ENCODE results near the gene CCNJ. TPM values are rescaled to one million over a fixed set of nuclear protein-coding genes. Genes with fewer than 3 reads are reported as not detected.

CCNJ gene
- total and polyA plus RNA-seq, 2 donors (not counting 1 experiment from before 2014, with no cell fraction given): 5.6 to 5.7 TPM

DNA sequence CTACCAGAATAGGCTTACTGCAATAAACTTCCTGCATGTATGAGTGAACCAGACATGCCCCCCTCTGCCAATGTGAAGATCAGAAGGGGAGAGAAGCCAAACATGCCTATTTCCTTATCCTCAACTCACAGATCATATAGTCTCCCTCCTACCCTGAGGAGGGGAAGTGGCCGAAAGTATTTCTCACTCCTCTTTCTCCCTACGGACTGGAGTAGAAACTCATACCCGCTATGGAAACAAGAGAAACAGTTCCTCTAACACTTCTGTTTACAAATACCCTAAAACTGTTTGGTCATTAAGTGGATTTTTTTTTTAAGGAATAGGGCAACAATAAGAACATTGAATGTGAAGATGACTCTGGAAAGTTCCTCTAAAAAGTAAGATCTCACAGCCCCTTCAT is 31.4 kb downstream of the CCNJ start:
- no peaks in the 10 kb centered on the region for H3K79me2 ChIP-seq (ENCODE audit: control insufficient read depth, insufficient read depth, low read length)
- H3K9me3 ChIP-seq (ENCODE audit: control insufficient read depth, insufficient read depth, low read depth, low read length): no peaks in the 10 kb centered on the region
- H3K4me2 ChIP-seq (ENCODE audit: extremely low read depth, insufficient read depth, low read length): no peak overlapping the region
- H3K9ac ChIP-seq (ENCODE audit: insufficient read depth, low read length): no peak overlapping the region
- H3K27ac ChIP-seq (ENCODE audit: insufficient read depth, low read length): no peak overlapping the region
- TF ChIP-seq, protein P1, sequence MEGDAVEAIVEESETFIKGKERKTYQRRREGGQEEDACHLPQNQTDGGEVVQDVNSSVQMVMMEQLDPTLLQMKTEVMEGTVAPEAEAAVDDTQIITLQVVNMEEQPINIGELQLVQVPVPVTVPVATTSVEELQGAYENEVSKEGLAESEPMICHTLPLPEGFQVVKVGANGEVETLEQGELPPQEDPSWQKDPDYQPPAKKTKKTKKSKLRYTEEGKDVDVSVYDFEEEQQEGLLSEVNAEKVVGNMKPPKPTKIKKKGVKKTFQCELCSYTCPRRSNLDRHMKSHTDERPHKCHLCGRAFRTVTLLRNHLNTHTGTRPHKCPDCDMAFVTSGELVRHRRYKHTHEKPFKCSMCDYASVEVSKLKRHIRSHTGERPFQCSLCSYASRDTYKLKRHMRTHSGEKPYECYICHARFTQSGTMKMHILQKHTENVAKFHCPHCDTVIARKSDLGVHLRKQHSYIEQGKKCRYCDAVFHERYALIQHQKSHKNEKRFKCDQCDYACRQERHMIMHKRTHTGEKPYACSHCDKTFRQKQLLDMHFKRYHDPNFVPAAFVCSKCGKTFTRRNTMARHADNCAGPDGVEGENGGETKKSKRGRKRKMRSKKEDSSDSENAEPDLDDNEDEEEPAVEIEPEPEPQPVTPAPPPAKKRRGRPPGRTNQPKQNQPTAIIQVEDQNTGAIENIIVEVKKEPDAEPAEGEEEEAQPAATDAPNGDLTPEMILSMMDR (conservative IDR thresholded peaks at IDR 0.05 in 1 of 2, IDR thresholded peaks at IDR 0.05 in 1 of 2; ENCODE audit: low read depth in 1 of 2, low read length in 2 of 2): no peak
- no peak for TF ChIP-seq EZH2 (IDR thresholded peaks at IDR 0.05; ENCODE audit: low read length, missing control alignments)
- no peak overlapping the region for H2AFZ ChIP-seq (ENCODE audit: low read length)
- H3K4me1 ChIP-seq (ENCODE audit: control insufficient read depth, extremely low read depth, insufficient read depth, low read length): peaks cover 3% of the 10 kb centered on the region
- DNase-seq (ENCODE audit: low read depth in 2 of 2): no peak
- H4K20me1 ChIP-seq (ENCODE audit: control insufficient read depth, extremely low read depth, insufficient read depth, low read length): no peaks in the 10 kb centered on the region
- H3K4me3 ChIP-seq (replicated peaks in 1 of 4; ENCODE audit: control extremely low read depth in 1 of 4, insufficient read depth in 1 of 4, low read depth in 3 of 4, low read length in 4 of 4): no peak overlapping the region
- H3K36me3 ChIP-seq (ENCODE audit: control insufficient read depth, insufficient read depth, low read length): no peaks in the 10 kb centered on the region
- H3K27me3 ChIP-seq (ENCODE audit: control insufficient read depth, insufficient read depth, low read length): no peaks in the 10 kb centered on the region

DNA sequence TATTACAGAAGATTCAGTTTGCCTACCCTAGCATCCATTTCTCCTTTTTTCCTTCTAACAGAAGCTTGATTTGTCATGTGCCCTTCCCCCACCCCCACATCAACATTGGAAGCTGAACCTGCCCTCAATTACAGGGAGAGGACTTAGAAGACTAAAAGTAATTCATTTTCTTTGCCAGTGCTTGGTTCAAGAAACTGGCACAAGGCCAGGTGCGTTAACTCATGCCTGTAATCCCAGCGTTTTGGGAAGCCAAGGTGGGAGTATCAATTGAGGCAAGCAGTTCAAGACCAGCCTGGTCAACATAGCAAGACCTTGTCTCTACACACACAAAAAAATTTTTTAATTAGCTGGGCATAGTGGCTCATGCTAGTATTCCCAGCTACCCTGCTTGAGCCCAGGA is 32.6 kb downstream of the CCNJ start:
- no peaks in the 10 kb centered on the region for H3K9me3 ChIP-seq (ENCODE audit: control insufficient read depth, insufficient read depth, low read depth, low read length)
- no peak overlapping the region for H3K4me2 ChIP-seq (ENCODE audit: extremely low read depth, insufficient read depth, low read length)
- TF ChIP-seq, protein P1 (conservative IDR thresholded peaks at IDR 0.05 in 1 of 2, IDR thresholded peaks at IDR 0.05 in 1 of 2; ENCODE audit: low read depth in 1 of 2, low read length in 2 of 2): no peak
- no peak for TF ChIP-seq EZH2 (IDR thresholded peaks at IDR 0.05; ENCODE audit: low read length, missing control alignments)
- no peaks in the 10 kb centered on the region for H3K36me3 ChIP-seq (ENCODE audit: control insufficient read depth, insufficient read depth, low read length)
- no peaks in the 10 kb centered on the region for H3K79me2 ChIP-seq (ENCODE audit: control insufficient read depth, insufficient read depth, low read length)
- H3K4me3 ChIP-seq (replicated peaks in 1 of 4; ENCODE audit: control extremely low read depth in 1 of 4, insufficient read depth in 1 of 4, low read depth in 3 of 4, low read length in 4 of 4): no peak overlapping the region
- no peak overlapping the region for H2AFZ ChIP-seq (ENCODE audit: low read length)
- DNase-seq (ENCODE audit: low read depth in 2 of 2): no peak
- no peak overlapping the region for H3K27ac ChIP-seq (ENCODE audit: insufficient read depth, low read length)
- H4K20me1 ChIP-seq (ENCODE audit: control insufficient read depth, extremely low read depth, insufficient read depth, low read length): no peaks in the 10 kb centered on the region
- no peak overlapping the region for H3K9ac ChIP-seq (ENCODE audit: insufficient read depth, low read length)
- no peaks in the 10 kb centered on the region for H3K27me3 ChIP-seq (ENCODE audit: control insufficient read depth, insufficient read depth, low read length)
- peaks cover 3% of the 10 kb centered on the region for H3K4me1 ChIP-seq (ENCODE audit: control insufficient read depth, extremely low read depth, insufficient read depth, low read length)

DNA sequence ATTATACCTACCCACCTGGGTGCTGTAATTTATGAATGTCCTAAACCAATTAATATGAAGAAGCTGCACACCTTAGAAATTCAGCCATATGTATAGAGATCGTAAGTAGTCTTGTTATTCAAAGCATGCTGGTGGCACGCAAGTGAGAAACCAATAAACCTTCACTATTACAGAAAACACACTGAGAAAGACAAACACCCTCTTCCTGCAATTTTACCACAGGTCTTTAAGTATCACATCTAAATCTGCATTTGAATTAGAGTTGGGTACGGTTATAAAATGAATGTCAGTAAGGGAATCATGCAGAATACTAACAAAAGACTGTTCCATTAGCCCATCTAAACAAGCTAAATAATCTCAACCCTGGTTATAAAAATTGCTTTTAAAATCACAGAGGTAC is 33.8 kb downstream of the CCNJ start:
- TF ChIP-seq, protein P1 (conservative IDR thresholded peaks at IDR 0.05 in 1 of 2, IDR thresholded peaks at IDR 0.05 in 1 of 2; ENCODE audit: low read depth in 1 of 2, low read length in 2 of 2): no peak
- TF ChIP-seq EZH2 (IDR thresholded peaks at IDR 0.05; ENCODE audit: low read length, missing control alignments): no peak
- Histone ChIP-seq H3K9ac (ENCODE audit: insufficient read depth, low read length) (no peak overlapping the region), H3K9me3 (ENCODE audit: control insufficient read depth, insufficient read depth, low read depth, low read length) (no peaks in the 10 kb centered on the region), H3K27ac (ENCODE audit: insufficient read depth, low read length) (no peak overlapping the region), H3K27me3 (ENCODE audit: control insufficient read depth, insufficient read depth, low read length) (no peaks in the 10 kb centered on the region), H3K79me2 (ENCODE audit: control insufficient read depth, insufficient read depth, low read length) (no peaks in the 10 kb centered on the region), H2AFZ (ENCODE audit: low read length) (no peak overlapping the region), H3K4me2 (ENCODE audit: extremely low read depth, insufficient read depth, low read length) (no peak overlapping the region), H4K20me1 (ENCODE audit: control insufficient read depth, extremely low read depth, insufficient read depth, low read length) (no peaks in the 10 kb centered on the region), H3K36me3 (ENCODE audit: control insufficient read depth, insufficient read depth, low read length) (no peaks in the 10 kb centered on the region), H3K4me3 (replicated peaks in 1 of 4; ENCODE audit: control extremely low read depth in 1 of 4, insufficient read depth in 1 of 4, low read depth in 3 of 4, low read length in 4 of 4) (no peak overlapping the region), H3K4me1 (ENCODE audit: control insufficient read depth, extremely low read depth, insufficient read depth, low read length) (peaks cover 3% of the 10 kb centered on the region)
- no peak for DNase-seq (ENCODE audit: low read depth in 2 of 2)
